ENCODE measurements around the gene CD46. TPM values are rescaled to one million over a fixed set of nuclear protein-coding genes. Genes with fewer than 3 reads are reported as not detected.

CD46 gene
- total RNA-seq, 4 donors from 2014 or later = 153 to 197 (median 174) TPM

DNA sequence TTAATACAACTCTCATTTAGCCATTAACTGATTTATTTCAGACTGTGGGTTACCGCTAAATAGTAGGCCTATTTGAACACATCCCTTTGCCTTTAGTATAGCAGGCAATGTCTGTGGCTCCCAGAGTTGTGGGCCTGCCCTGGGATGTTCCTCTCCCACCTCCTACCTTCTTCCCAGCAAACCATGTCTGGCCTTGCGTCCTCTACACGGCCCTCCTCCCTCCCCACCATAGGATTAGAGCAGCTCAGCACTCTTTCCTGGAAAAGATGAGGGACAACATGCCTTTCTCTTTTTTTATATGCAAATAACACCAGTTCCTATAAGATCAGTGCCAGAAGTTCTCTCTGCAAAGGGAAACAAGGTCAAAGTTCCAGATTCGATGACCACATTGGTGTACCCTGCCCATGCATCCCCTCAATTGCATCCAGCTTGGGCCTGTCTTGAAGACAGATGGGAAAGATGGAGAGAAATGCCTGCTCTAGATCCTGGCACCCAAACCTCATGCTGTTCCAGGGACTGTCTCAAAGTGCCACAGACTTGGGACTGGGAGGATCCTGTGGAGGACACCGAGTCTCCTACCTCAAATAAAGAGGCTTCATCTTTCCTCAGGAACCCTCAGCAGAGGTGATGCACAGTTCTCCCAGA is 57.2 kb downstream of the CD46 start:
- TF ChIP-seq, protein P1, sequence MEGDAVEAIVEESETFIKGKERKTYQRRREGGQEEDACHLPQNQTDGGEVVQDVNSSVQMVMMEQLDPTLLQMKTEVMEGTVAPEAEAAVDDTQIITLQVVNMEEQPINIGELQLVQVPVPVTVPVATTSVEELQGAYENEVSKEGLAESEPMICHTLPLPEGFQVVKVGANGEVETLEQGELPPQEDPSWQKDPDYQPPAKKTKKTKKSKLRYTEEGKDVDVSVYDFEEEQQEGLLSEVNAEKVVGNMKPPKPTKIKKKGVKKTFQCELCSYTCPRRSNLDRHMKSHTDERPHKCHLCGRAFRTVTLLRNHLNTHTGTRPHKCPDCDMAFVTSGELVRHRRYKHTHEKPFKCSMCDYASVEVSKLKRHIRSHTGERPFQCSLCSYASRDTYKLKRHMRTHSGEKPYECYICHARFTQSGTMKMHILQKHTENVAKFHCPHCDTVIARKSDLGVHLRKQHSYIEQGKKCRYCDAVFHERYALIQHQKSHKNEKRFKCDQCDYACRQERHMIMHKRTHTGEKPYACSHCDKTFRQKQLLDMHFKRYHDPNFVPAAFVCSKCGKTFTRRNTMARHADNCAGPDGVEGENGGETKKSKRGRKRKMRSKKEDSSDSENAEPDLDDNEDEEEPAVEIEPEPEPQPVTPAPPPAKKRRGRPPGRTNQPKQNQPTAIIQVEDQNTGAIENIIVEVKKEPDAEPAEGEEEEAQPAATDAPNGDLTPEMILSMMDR (IDR thresholded peaks at IDR 0.05) = no peak
- no peak for DNase-seq (ENCODE audit: low spot score)
- ATAC-seq (ENCODE audit: low FRiP score) = no peak

DNA sequence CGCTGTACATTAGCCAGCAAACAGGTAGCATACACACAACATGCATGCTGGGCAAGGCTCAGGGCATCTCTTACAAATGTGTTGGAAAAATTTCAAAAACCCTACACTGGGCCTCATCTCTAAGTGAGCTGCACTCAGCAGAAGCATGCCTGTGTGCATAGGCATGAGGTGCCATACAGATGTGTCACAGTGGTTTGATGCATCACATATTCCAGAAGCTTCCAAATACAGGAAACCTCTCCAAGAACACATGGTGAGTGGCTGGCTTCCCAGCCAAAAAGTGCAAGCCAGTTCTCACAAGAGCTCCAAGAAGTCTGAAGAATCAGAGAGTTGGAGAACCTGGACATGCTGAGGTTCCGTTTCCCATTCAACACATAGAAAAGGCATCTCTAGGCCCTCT is 58.3 kb downstream of the CD46 start:
- ATAC-seq (ENCODE audit: low FRiP score) (no peak), DNase-seq (ENCODE audit: low spot score) (no peak)
- TF ChIP-seq, protein P1 (IDR thresholded peaks at IDR 0.05) = no peak

- TF ChIP-seq, protein P1 (IDR thresholded peaks at IDR 0.05) = no peak
- ATAC-seq (ENCODE audit: low FRiP score) (no peak), DNase-seq (ENCODE audit: low spot score) (no peak)
Observed at GRCh38 chr1:207810606-207811295, 58.9 kb downstream of the CD46 start.

GRCh38 chr1:207811319-207811718 is 59.5 kb downstream of the CD46 start:
- DNase-seq (ENCODE audit: low spot score) (no peak), ATAC-seq (ENCODE audit: low FRiP score) (no peak)
- TF ChIP-seq, protein P1 (IDR thresholded peaks at IDR 0.05) = no peak

DNA sequence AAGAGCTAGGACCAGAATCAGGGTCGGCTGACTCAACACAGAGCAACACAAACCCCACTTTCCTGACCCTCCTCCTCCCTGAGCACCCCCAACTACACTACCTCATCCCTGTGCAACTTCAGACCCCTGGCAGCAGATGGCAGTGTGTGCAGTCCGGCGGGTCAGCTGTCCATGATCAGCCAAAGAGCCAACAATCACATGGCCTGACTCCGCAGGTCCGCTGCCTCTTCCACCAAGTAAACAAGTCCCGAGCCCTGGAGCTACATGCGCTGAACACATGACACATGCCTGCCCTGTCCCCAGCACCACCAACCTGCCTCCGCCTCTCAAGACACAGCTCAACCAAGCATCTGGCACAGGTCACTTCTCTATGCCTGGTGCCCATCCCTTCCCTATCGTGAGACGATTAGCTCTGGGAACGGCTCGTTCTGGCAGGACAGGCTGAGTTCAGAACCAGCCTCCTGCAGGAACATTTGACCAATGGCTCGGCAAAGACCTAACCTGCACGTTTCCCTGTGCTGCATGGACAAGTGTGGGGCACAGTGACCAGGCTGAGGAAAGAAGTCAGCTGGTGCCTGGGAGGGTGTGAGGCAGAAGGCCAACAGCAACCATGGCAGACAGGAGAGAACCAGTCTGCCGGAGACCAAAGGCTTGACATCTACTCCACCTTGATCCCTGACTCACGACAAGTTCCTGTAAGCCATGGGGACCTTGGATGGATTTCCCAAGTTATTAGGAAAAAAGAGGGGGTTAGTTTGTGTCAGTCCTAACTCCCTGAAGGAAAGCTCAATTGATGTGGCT is 60.3 kb downstream of the CD46 start:
- DNase-seq (ENCODE audit: low spot score) (no peak), ATAC-seq (ENCODE audit: low FRiP score) (no peak)
- TF ChIP-seq, protein P1 (IDR thresholded peaks at IDR 0.05) = no peak

- TF ChIP-seq, protein P1 (IDR thresholded peaks at IDR 0.05) = no peak
- DNase-seq (ENCODE audit: low spot score) = no peak
- ATAC-seq (ENCODE audit: low FRiP score) = no peak
Observed at GRCh38 chr1:207812778-207813511, 61.1 kb downstream of the CD46 start.
